Osteocyte (in vitro differentiated cells): ENCODE measurements around the gene MDGA2. TPM values are rescaled to one million over a fixed set of nuclear protein-coding genes. Genes with fewer than 3 reads are reported as not detected.
"Not testable (repeated sequence)": the region's sequence is repeated elsewhere in the genome, so short reads cannot be mapped to it uniquely, and the experiment has no call there.

Experiments used
- DNase-seq: peaks from one replicate; pipeline ENCODE4 v3.0.0; 2021; ENCODE audit warnings: mixed read lengths; ENCODE audit not compliant: unreplicated experiment; ENCODE audit errors: extremely low spot score
- H3K27ac Mint-ChIP-seq: one replicate; pipeline ENCODE4 v1.8.0; 2021; ENCODE audit warnings: mild to moderate bottlenecking, mixed read lengths; ENCODE audit not compliant: unreplicated experiment
- H3K27me3 Mint-ChIP-seq: one replicate; pipeline ENCODE4 v1.8.0; 2021; ENCODE audit warnings: mixed read lengths; ENCODE audit not compliant: unreplicated experiment
- H3K36me3 Mint-ChIP-seq: one replicate; pipeline ENCODE4 v1.8.0; 2021; ENCODE audit warnings: mixed read lengths; ENCODE audit not compliant: unreplicated experiment
- H3K4me1 Mint-ChIP-seq: one replicate; pipeline ENCODE4 v1.8.0; 2021; ENCODE audit warnings: mixed read lengths; ENCODE audit not compliant: unreplicated experiment
- H3K4me3 Mint-ChIP-seq: one replicate; pipeline ENCODE4 v1.8.0; 2021; ENCODE audit warnings: mild to moderate bottlenecking, moderate library complexity, mixed read lengths; ENCODE audit not compliant: unreplicated experiment
- H3K9me3 Mint-ChIP-seq: one replicate; pipeline ENCODE4 v1.8.0; 2021; ENCODE audit warnings: mixed read lengths; ENCODE audit not compliant: unreplicated experiment
- CTCF ChIP-seq: fragments of 200-600 bp; sonication (generic); IDR thresholded peaks from 2 replicates; pipeline ENCODE4 v1.5.0; 2021; ENCODE audit warnings: antibody characterized with exemption, mild to moderate bottlenecking, moderate library complexity
- total RNA-seq: library from RNA; stranded (reverse); gene quantifications from 2 replicates; pipeline ENCODE4 v1.2.1, GENCODE V29; 2021

Gene MDGA2
- total RNA-seq, 1 donor from 2014 or later, result 0.19 TPM

GRCh38 chr14:47259796-47260195 is 415.6 kb downstream of the MDGA2 start:
- H3K36me3 Mint-ChIP-seq, result no peaks in the 10 kb centered on the region
- peaks cover 18% of the 10 kb centered on the region for H3K27me3 Mint-ChIP-seq
- H3K27ac Mint-ChIP-seq, result no peak overlapping the region
- no peaks in the 10 kb centered on the region for H3K4me1 Mint-ChIP-seq
- no peak overlapping the region for H3K4me3 Mint-ChIP-seq
- no peak for TF ChIP-seq CTCF
- H3K9me3 Mint-ChIP-seq, result no peaks in the 10 kb centered on the region
- no peak for DNase-seq

- Mint-ChIP-seq H3K9me3 (no peaks in the 10 kb centered on the region), H3K4me1 (no peaks in the 10 kb centered on the region), H3K27me3 (peaks cover 18% of the 10 kb centered on the region), H3K4me3 (no peak overlapping the region), H3K36me3 (no peaks in the 10 kb centered on the region), H3K27ac (no peak overlapping the region)
- no peak for TF ChIP-seq CTCF
- DNase-seq, result no peak
Observed at GRCh38 chr14:47257013-47257412, 418.4 kb downstream of the MDGA2 start.

GRCh38 chr14:47252802-47253201 is 422.6 kb downstream of the MDGA2 start:
- Mint-ChIP-seq H3K27ac (no peak overlapping the region), H3K27me3 (peaks cover 7% of the 10 kb centered on the region), H3K9me3 (no peaks in the 10 kb centered on the region), H3K4me3 (no peak overlapping the region), H3K36me3 (no peaks in the 10 kb centered on the region), H3K4me1 (no peaks in the 10 kb centered on the region)
- no peak for TF ChIP-seq CTCF
- no peak for DNase-seq

GRCh38 chr14:47246367-47246766 is 429.0 kb downstream of the MDGA2 start:
- no peak overlapping the region for H3K27ac Mint-ChIP-seq
- no peak for TF ChIP-seq CTCF
- no peak overlapping the region for H3K4me3 Mint-ChIP-seq
- no peaks in the 10 kb centered on the region for H3K9me3 Mint-ChIP-seq
- no peaks in the 10 kb centered on the region for H3K36me3 Mint-ChIP-seq
- no peaks in the 10 kb centered on the region for H3K27me3 Mint-ChIP-seq
- DNase-seq, result no peak
- peaks cover 4% of the 10 kb centered on the region for H3K4me1 Mint-ChIP-seq

GRCh38 chr14:47242579-47242978 is 432.8 kb downstream of the MDGA2 start:
- not testable (repeated sequence) for H3K27ac Mint-ChIP-seq, H3K9me3 Mint-ChIP-seq, H3K27me3 Mint-ChIP-seq, H3K4me3 Mint-ChIP-seq, H3K36me3 Mint-ChIP-seq, H3K4me1 Mint-ChIP-seq, DNase-seq
